ENCODE data around the gene ATP6V0E1. TPM values are rescaled to one million over a fixed set of nuclear protein-coding genes. Genes with fewer than 3 reads are reported as not detected.
"Not testable (repeated sequence)": the region's sequence is repeated elsewhere in the genome, so short reads cannot be mapped to it uniquely, and the experiment has no call there.

ATP6V0E1 gene
- total RNA-seq, 1 donor from 2014 or later: 170 TPM

GRCh38 chr5:173029499-173029921 is 45.9 kb downstream of the ATP6V0E1 start:
- intact Hi-C loops (cut with micrococcal nuclease): no loop called here

GRCh38 chr5:173032096-173032495 is 48.5 kb downstream of the ATP6V0E1 start:
- intact Hi-C loops (cut with micrococcal nuclease): not testable (repeated sequence)

- intact Hi-C loops (cut with micrococcal nuclease): no loop called here
These were observed 49.2 kb downstream of the ATP6V0E1 start for GRCh38 chr5:173032730-173033129.

- intact Hi-C loops (cut with micrococcal nuclease): no loop called here
These were observed 50.4 kb downstream of the ATP6V0E1 start for GRCh38 chr5:173033923-173034322.

- intact Hi-C loops (cut with micrococcal nuclease): loop anchor here (1.0 kb wide), 3 partner anchors 20 to 53 kb away; partner anchors contain the start of genes ATP6V0E1 and CREBRF
These were observed 52.5 kb downstream of the ATP6V0E1 start for GRCh38 chr5:173035904-173036707.

GRCh38 chr5:173039188-173039587 is 55.6 kb downstream of the ATP6V0E1 start:
- intact Hi-C loops (cut with micrococcal nuclease): no loop called here

- intact Hi-C loops (cut with micrococcal nuclease): no loop called here
These were observed 56.4 kb downstream of the ATP6V0E1 start for GRCh38 chr5:173039964-173040363.

- intact Hi-C loops (cut with micrococcal nuclease): no loop called here
These were observed 58.6 kb downstream of the ATP6V0E1 start for GRCh38 chr5:173041881-173042762.

- intact Hi-C loops (cut with micrococcal nuclease): no loop called here
These were observed 59.2 kb downstream of the ATP6V0E1 start for GRCh38 chr5:173042763-173043107.

GRCh38 chr5:173045474-173045873 is 61.9 kb downstream of the ATP6V0E1 start:
- intact Hi-C loops (cut with micrococcal nuclease): no loop called here

- intact Hi-C loops (cut with micrococcal nuclease): not testable (repeated sequence)
These were observed 63.7 kb downstream of the ATP6V0E1 start for GRCh38 chr5:173047096-173047837.

- intact Hi-C loops (cut with micrococcal nuclease): no loop called here
These were observed 64.2 kb downstream of the ATP6V0E1 start for GRCh38 chr5:173047838-173048105.

- intact Hi-C loops (cut with micrococcal nuclease): loop anchor here (10.0 kb wide), 2 partner anchors 216 to 936 kb away; partner anchors contain the start of gene ERGIC1
These were observed 67.2 kb downstream of the ATP6V0E1 start for GRCh38 chr5:173050791-173051190.

- intact Hi-C loops (cut with micrococcal nuclease): loop anchor here (10.0 kb wide), 2 partner anchors 217 to 937 kb away; partner anchors contain the start of gene ERGIC1
These were observed 68.2 kb downstream of the ATP6V0E1 start for GRCh38 chr5:173051746-173052145.

GRCh38 chr5:173053041-173053440 is 69.5 kb downstream of the ATP6V0E1 start:
- intact Hi-C loops (cut with micrococcal nuclease): loop anchor here (10.0 kb wide), 2 partner anchors 218 to 938 kb away; partner anchors contain the start of gene ERGIC1

- intact Hi-C loops (cut with micrococcal nuclease): loop anchor here (5.0 to 10.0 kb wide), 3 partner anchors 220 to 1668 kb away; partner anchors contain the start of genes ERGIC1 and NPM1
These were observed 71.6 kb downstream of the ATP6V0E1 start for GRCh38 chr5:173055042-173055721.

- intact Hi-C loops (cut with micrococcal nuclease): loop anchor here (5.0 to 10.0 kb wide), 3 partner anchors 221 to 1668 kb away; partner anchors contain the start of genes ERGIC1 and NPM1
These were observed 72.1 kb downstream of the ATP6V0E1 start for GRCh38 chr5:173055722-173055982.

- intact Hi-C loops (cut with micrococcal nuclease): loop anchor here (1.0 to 10.0 kb wide), 9 partner anchors 21 to 1669 kb away; partner anchors contain the start of genes BNIP1, BOD1, CPEB4 and ERGIC1
These were observed 72.6 kb downstream of the ATP6V0E1 start, which contains the start of gene CREBRF for GRCh38 chr5:173055983-173056782. TSS of gene CREBRF (plus strand) at chr5:173056352. CDS start at chr5:173080776, 24,424 bp downstream.

GRCh38 chr5:173056783-173057061 is 73.2 kb downstream of the ATP6V0E1 start:
- intact Hi-C loops (cut with micrococcal nuclease): loop anchor here (1.0 to 10.0 kb wide), 15 partner anchors 9 to 1669 kb away; partner anchors contain the start of genes BNIP1, BOD1, CPEB4 and ERGIC1
